Subcutaneous adipose tissue (tissue), 4 donors: Measurements from ENCODE around the gene IRF6. TPM values are rescaled to one million over a fixed set of nuclear protein-coding genes. Genes with fewer than 3 reads are reported as not detected.

Experiments used
- total RNA-seq, 4 donors: library from RNA; depleted of rRNA; stranded (reverse); fragments of >200 nt; gene quantifications; one replicate each; pipeline ENCODE4 v1.1.0, GENCODE V29; 2016
- TF ChIP-seq, protein P1 (sequence below): fragments of 450-650 bp; IDR thresholded peaks from one replicate; pipeline ENCODE4 v1.5.1; 2016; ENCODE audit warnings: low read depth, mild to moderate bottlenecking, control low read depth, antibody characterized with exemption, moderate library complexity

Gene IRF6
- total RNA-seq, 4 donors from 2014 or later = 0.38 to 2.0 (median 1.6) TPM

DNA sequence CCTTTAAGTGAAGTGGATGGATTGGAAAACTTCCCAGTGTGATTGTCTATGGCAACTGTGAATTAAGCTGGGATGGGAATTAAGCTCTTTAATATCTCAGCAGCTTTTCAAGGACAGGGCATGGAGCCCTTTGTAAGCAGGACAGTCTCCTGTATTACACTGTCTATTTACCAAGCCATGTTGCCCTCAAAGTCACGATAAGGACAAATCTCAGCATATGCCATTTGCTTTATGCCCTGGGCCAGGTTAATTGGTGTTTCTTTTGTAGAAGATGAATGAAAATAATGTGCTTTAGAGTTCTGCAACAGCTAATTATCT is 39.4 kb upstream of the IRF6 start:
- TF ChIP-seq, protein P1, sequence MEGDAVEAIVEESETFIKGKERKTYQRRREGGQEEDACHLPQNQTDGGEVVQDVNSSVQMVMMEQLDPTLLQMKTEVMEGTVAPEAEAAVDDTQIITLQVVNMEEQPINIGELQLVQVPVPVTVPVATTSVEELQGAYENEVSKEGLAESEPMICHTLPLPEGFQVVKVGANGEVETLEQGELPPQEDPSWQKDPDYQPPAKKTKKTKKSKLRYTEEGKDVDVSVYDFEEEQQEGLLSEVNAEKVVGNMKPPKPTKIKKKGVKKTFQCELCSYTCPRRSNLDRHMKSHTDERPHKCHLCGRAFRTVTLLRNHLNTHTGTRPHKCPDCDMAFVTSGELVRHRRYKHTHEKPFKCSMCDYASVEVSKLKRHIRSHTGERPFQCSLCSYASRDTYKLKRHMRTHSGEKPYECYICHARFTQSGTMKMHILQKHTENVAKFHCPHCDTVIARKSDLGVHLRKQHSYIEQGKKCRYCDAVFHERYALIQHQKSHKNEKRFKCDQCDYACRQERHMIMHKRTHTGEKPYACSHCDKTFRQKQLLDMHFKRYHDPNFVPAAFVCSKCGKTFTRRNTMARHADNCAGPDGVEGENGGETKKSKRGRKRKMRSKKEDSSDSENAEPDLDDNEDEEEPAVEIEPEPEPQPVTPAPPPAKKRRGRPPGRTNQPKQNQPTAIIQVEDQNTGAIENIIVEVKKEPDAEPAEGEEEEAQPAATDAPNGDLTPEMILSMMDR = no peak

DNA sequence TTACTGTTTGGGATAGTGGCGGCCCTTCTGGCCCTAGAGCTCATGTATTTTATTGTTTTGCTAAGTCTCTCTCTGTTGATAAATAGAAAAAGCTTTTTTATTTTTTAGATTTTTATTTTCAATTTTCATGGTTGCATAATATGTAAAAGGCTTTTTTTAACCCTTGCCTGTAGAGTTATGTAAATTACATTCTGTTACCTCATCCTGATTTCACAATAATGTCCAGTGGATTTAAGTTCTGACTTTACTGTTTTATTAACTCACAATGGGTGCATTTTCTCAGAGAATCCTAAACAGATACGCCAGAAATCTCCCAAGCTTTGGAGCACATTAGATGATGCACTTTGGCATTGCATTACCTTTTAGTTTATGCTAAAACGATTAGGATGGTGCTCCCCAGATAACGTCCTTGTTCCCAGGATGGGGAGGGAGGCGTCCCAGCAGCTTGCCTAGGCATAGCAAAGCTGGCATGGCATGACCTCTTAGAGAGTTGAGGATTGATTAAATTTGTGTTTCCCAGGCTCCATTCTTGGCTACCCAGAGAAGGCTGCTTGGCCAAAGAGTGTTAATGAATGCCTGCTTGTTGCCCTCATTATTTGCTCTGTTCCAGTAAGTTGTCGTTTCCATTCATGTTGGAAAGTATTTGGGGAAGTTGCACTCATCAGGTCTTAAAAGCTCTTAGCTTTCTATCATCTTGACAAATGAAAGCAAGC is 38.9 kb upstream of the IRF6 start:
- TF ChIP-seq, protein P1 = no peak

DNA sequence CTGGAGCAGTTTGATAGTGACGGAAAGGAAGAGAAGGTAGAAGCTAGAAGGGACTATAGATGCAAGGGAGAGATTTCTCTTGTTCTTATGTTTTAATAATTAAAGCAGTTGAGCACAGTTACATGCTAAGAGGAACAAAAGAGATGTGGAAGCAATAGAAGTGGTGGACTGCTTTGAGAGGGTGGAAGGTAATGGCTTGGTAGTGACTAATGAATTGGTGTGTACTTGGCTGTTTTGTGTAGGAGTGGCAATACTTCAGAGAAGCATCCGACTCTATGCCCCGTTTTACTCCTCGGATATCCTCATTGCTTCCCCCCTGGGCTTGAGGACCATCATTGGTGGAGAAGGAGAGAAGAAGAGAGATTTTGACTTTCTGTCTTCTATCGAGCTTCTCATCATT is 34.7 kb upstream of the IRF6 start:
- TF ChIP-seq, protein P1 = no peak

DNA sequence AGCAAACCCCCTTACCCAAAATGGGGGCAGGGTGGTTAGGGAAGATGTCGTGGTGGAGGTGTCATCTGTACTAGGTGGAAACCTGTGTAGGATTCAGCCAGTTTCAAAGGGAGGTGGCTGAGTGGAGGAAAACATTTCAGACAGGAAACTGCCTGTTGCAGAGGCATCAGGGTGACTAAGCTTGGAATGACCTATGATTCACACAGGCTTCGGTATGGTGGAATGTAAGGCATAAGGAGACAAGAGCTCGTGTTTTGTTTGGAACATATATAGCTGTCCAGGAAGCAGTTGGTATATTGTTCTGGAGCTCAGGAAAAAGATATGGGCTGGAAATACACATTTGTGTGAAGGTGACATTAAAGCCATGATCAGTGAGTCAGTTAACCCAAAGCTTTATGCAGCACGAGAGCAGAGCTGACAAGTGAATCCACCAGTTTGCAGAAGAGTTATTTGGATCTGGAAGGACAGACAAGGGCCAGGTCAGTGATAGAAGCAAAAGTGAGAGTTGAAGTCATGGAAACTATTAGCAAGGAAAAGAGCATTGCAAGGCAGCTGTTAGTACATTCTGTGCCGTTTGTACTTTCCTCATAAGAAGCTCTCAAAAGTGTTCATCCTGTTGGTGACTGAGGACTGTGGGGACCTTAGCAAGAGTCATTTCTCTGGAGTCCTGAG is 34.1 kb upstream of the IRF6 start:
- TF ChIP-seq, protein P1 = no peak

DNA sequence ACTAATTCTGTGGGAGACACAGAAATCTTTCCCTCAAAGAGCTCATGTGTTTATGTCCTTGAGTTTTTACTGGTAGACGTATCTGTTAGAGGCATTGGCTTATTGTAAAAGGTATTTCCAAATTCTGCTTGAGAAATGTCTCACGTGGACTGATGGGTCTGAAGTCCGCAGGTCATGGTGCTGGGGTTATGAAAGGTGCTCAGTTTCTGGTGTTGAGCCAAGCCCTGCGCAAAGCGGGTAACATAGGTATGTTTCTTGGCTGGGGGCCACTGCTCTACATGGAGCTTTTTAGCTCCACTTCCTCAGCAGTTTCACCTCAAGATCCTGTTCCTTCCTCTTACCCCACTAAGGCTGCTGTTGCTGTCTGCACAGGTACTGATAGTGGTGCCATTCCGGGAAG is 32.6 kb upstream of the IRF6 start:
- TF ChIP-seq, protein P1 = no peak

DNA sequence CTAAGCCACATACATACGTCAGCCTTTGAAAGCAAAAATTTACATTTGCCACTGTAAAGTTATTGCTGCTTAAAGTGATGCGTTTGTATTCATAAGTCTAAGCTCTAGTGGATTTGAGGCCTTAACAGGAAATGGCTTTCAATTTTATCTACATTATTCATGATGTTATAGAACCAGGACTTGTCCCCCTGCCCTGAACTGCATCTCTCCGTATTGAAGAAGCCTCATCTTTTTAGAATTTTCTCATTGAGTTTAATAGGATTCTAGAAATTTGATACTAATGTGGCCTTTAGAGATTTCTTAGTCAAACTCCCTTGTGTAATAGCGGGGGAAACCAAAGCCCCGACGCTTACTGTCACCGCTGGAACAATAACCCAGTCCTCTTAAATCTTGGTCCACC is 31.7 kb upstream of the IRF6 start:
- TF ChIP-seq, protein P1 = no peak

DNA sequence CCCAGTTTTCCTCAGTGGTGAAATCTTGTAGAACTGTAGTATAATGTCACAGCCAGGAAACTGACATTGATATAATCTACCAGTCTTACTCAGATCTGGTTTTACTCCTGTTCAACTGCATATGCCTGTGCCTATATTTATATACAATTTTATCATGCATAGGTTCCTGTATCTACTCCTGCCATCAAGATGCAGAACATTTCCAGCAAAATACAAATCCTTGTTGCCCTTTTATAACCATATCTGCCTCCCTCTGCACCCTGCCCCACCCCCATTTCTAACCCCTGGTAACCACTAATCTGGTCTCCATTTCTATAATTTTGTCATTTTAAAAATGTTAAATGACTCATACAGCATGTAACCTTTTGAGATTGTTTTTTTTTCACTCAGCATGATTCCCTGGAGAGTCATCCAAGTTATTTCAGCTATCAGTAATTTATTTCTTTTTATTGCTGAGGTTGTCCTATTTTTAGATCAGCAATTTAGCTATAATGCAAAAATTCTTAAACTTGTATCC is 29.9 kb upstream of the IRF6 start:
- TF ChIP-seq, protein P1 = no peak
